HEK293 (cell line): ENCODE data around the gene KCNIP4.

ENCODE experiments used
- CTCF ChIP-seq: fragments of 450-650 bp; formaldehyde crosslinking; IDR thresholded peaks from 2 replicates; pipeline ENCODE4 v1.5.1; 2016; ENCODE audit warnings: missing biosample characterization, missing genetic modification characterization
- REST ChIP-seq: fragments of 450-650 bp; formaldehyde crosslinking; IDR thresholded peaks from 2 replicates; pipeline ENCODE4 v1.5.1; 2016; ENCODE audit warnings: missing biosample characterization, missing genetic modification characterization
- SCRT2 ChIP-seq: fragments of 450-650 bp; formaldehyde crosslinking; IDR thresholded peaks from 2 replicates; pipeline ENCODE4 v1.5.1; 2016; ENCODE audit warnings: missing biosample characterization, missing genetic modification characterization
- SP2 ChIP-seq: fragments of 450-650 bp; formaldehyde crosslinking; IDR thresholded peaks from 2 replicates; pipeline ENCODE4 v1.5.1; 2016; ENCODE audit warnings: missing biosample characterization, missing genetic modification characterization
- ZNF10 ChIP-seq: fragments of 450-650 bp; formaldehyde crosslinking; IDR thresholded peaks from 2 replicates; pipeline ENCODE4 v1.5.1; 2017; ENCODE audit warnings: missing biosample characterization, missing genetic modification characterization
- ZNF112 ChIP-seq: fragments of 450-650 bp; formaldehyde crosslinking; IDR thresholded peaks from 2 replicates; pipeline ENCODE4 v1.5.0; 2017; ENCODE audit warnings: missing biosample characterization, missing genetic modification characterization
- ZNF248 ChIP-seq: fragments of 450-650 bp; formaldehyde crosslinking; IDR thresholded peaks from 2 replicates; pipeline ENCODE4 v1.5.1; 2017; ENCODE audit warnings: missing biosample characterization, missing genetic modification characterization
- ZNF274 ChIP-seq, 2 experiments: fragments of 200-500 bp in 1 of 2; fragments of 450-650 bp in 1 of 2; sonication (Bioruptor generic) in 1 of 2; formaldehyde crosslinking in 1 of 2; IDR thresholded peaks; 2 replicates each; pipeline versions ENCODE4 v1.5.1 to v1.6.1; 2014 to 2016; ENCODE audit warnings: borderline replicate concordance in 1 of 2, inconsistent platforms in 1 of 2, low read length in 1 of 2, missing biosample characterization in 1 of 2, missing genetic modification characterization in 1 of 2
- ZNF335 ChIP-seq: fragments of 450-650 bp; formaldehyde crosslinking; conservative IDR thresholded peaks from 2 replicates; pipeline ENCODE4 v1.5.1; 2016; ENCODE audit warnings: missing biosample characterization, missing genetic modification characterization
- ZNF629 ChIP-seq: fragments of 450-650 bp; formaldehyde crosslinking; IDR thresholded peaks from 2 replicates; pipeline ENCODE4 v1.5.1; 2017; ENCODE audit warnings: missing biosample characterization, missing genetic modification characterization
- ZNF707 ChIP-seq: fragments of 450-650 bp; formaldehyde crosslinking; IDR thresholded peaks from 2 replicates; pipeline ENCODE4 v1.5.1; 2016; ENCODE audit warnings: missing biosample characterization, missing genetic modification characterization

- TF ChIP-seq ZNF10 (tag by site-specific recombination) (no peak), REST (tag by site-specific recombination) (no peak), CTCF (no peak), ZNF112 (tag by site-specific recombination) (no peak), SCRT2 (tag by site-specific recombination) (no peak), ZNF707 (tag by site-specific recombination) (no peak), ZNF274 (IDR thresholded peaks at IDR 0.05; ENCODE audit: low read length) (no peak), ZNF274 (tag by site-specific recombination; IDR thresholded peaks at IDR 0.05; ENCODE audit: borderline replicate concordance) (no peak), ZNF335 (no peak), ZNF248 (tag by site-specific recombination) (no peak), ZNF629 (no peak), SP2 (tag by site-specific recombination) (no peak)
Observed at GRCh38 chr4:20809812-20810211, 1138.8 kb downstream of the KCNIP4 start.
